Activated CD4-positive, alpha-beta T cell treated with anti-CD3 and anti-CD28 coated beads, Interleukin-2, amount 50 U/mL, for 1 hour (primary cell): ENCODE results near the gene CYP3A5.

Experiments
- DNase-seq: peaks from one replicate; pipeline ENCODE4 v3.0.0-alpha.2; 2020

CYP3A5 gene

GRCh38 chr7:99605527-99605926, 74.3 kb downstream of the CYP3A5 start:
- no peak for DNase-seq

- DNase-seq = no peak
Observed at GRCh38 chr7:99601656-99602310, 78.0 kb downstream of the CYP3A5 start.

- no peak for DNase-seq
Observed at GRCh38 chr7:99599836-99600235, 80.0 kb downstream of the CYP3A5 start.
